GM21529 (cell line): Measurements from ENCODE around the gene TMEM94.

Experiments
- ATAC-seq: cut with Tn5 transposase; IDR thresholded peaks from one replicate; pipeline ENCODE4 v1.9.1; 2021; ENCODE audit not compliant: unreplicated experiment

Gene TMEM94

DNA sequence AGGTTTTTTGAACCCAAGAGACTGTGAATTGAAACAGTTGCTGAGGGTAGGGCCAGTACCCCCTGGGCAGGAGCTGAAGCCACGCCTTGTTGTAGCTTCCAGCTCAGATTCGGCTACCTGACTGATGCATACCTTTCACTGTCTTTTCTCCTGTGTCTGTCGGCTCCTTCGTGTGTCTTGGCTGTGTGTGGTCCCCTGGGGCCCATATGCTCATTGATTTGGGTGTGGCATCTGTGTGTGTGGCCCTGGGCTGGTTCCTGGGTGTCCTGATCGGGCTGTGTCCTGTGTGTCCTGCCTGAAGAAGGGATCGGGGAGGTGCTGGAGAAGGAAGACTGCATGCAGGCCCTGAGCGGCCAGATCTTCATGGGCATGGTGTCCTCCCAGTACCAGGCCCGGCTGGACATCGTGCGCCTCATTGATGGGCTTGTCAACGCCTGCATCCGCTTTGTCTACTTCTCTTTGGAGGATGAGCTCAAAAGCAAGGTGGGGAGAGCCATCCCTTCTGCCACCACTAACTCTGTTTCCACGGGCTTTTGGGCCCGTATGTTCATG lies 38.0 kb downstream of the TMEM94 start:
- no peak for ATAC-seq

DNA sequence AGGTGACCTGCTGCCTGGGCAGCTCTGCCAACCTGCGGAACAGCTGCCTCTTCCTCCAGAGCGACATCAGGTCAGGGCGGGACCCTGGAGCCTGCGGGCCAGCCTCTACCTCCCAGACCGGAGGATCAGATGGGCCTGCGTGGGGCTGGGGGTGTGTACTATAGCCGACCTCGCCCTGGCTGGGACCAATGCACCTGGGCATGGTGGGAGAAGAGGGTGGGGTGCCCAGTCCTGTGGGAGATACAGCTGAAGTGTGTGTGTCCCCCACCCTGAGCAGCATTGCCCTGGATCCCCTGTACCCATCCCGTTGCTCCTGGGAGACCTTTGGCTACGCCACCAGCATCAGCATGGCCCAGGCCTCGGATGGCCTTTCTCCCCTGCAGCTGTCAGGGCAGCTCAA lies 39.6 kb downstream of the TMEM94 start:
- ATAC-seq: no peak

- ATAC-seq: no peak
Observed at GRCh38 chr17:75498039-75498725, 41.7 kb downstream of the TMEM94 start.

DNA sequence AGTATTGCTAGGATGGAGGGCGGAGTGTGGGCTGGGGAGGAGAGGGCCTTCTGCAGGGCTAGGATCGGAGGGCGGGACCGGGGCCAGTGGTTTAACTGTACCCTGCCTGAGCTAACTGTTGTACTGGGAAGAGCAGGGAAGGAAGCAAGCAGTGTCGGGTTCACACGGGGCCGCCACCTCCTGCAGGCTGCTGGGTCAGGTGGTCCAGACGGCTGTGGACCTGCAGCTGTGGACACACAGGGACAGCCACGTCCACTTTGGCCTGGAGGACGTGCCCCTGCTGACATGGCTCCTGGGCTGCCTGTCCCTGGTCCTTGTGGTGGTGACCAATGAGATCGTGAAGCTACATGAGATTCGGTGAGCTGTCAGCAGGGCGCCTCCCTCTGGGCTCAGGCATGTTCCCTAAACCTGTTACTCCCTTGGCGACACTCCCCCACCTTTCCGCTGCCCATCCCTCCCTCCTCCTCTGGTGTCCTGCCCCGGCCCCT lies 42.3 kb downstream of the TMEM94 start:
- no peak for ATAC-seq

DNA sequence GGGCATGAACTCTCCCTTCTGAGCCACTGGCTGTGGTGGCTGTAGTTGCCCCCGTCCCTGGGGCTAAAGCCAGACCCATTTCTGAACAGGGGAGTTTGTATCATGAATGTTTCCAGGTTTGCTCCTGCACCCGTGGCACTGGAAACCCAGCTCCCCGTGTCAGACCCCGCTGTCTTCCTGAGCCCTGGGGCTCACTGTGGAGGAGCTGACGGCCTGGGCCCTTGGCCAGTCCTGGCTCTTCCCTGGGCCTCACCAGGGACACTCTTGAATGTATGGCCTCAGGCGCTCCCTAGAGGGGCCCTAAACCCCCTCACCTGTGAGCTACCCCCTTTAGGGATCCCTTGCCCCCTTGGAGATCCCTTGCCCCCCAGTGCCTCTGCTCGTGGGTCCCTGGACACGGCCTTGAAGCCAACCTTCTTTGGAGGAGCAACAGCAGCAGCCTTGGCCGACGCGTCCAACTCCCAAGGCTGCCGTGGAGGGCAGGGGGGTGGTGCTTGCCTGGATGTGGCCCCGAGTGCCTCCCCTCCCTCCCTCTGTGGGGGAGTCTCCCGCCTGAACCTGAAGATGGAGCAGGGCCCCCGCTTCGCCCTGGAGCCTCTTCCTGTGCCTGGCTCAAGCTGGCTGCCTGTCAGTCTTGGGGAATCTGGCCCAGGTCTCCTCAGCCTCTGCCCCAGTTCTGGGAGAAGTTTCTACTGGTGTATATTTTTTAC lies 43.0 kb downstream of the TMEM94 start:
- ATAC-seq: no peak

DNA sequence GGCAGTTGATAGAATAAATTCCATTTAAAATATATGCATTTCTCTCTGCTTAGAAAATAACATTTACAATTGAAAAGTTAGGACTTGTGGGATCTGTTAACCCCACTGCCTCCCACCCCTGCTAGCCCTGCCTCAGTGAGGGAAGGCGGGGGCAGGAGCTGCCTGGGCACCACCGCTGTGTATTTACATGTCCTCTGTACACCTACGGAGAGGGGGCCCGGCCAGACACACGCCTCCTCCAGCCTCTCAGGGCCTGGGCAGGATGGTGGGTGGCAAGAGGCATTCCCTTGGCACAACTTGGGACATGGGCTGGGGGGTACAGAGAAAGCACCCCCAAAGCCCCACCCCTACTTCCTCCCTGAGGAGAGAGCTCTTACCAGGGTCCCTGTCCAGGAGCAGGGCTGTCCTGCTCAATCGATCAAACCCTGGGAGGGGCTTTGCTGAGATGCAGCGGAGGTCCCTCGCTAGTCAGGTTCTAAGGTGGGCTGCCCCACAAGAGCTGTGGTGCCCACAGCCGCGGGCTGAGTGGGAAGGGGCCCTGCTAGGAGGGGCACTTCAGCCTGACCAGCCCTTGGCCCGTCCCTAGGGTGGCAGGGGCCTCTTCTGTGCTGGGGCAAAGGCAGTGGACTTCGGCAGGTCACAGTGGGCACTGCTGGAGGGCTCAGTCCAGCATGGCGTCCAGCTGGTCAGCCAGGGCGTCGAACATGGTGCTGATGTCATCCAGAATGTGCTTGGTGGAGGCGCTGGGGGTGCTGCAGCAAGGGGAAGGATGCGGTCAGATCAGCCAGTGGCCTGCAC lies 44.2 kb downstream of the TMEM94 start:
- ATAC-seq: no peak

DNA sequence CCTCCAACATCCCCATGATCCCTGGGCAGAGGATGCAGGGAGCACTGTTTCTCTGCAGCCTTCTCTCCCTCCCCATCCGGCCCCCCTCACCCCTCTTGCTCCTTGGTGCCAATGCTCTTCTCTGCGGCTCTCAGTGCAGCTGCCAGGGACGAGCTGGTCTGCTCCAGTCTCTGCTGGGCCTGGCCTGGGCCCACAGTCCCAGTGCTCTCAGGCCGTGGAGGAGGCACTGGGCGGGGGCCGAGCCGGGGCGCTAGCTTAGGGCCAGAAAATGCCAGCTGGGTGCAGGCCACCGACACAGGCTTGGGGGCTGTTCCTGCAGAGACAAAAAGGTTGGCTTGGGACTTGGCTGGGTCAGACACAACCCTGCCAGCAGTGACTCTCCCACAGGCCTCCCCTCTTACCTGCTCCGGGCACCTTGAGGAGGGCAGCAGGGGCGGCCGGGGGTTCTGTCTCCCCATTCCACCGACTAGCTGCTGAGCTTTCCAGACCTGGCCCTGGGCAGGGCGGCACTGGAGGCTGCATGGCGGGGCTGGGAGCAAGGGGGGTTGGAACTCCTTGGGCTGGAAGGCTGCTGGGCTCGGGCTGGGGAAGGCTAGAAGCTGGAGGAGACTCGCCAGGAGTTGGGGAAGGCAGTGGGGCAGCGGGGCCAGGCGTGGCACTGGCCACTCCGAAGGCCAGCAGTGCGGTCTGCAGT lies 45.1 kb downstream of the TMEM94 start:
- no peak for ATAC-seq

- ATAC-seq: no peak
Observed at GRCh38 chr17:75502072-75502720, 45.8 kb downstream of the TMEM94 start.

GRCh38 chr17:75502721-75503329 lies 46.4 kb downstream of the TMEM94 start:
- no peak for ATAC-seq

- no peak for ATAC-seq
Observed at GRCh38 chr17:75503337-75503950, 47.0 kb downstream of the TMEM94 start.

DNA sequence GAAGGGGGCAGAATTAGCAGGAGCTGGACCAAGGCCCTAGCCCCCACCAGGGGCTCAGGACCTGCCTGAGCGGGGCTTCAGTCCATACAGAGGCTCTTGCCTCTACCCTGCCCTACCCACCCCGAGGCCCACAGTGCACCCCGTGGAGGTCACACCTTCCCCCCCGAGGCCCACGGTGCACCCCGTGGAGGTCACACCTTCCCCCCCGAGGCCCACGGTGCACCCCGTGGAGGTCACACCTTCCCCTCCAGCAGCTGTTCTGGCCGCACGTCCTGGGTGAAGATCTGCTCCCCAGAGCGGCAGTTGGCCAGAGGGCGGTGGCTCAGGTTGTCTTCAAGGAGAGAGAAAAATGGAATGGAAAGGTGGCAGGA lies 47.5 kb downstream of the TMEM94 start:
- no peak for ATAC-seq

- ATAC-seq: no peak
Observed at GRCh38 chr17:75504347-75505151, 48.1 kb downstream of the TMEM94 start.

- no peak for ATAC-seq
Observed at GRCh38 chr17:75505152-75505409, 48.6 kb downstream of the TMEM94 start.

DNA sequence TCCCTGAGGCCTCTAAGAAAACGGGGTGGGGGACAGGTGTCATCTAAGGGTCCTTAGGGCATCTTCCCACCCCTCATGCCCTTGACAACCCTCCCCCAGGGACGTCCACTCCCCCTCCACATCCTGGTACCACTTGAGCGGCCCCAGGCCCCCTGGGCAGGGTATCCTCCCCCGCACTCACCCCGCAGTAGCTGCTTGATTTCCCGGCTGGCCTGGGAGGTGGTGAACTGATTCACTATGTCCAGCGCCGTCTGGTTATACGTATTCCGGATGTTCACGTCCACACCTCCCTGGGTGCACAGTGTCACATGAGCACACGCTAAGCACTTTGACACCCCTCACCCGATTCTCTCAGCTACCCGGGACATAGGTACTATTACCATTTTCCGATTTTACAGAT lies 49.2 kb downstream of the TMEM94 start:
- ATAC-seq: no peak

GRCh38 chr17:75506134-75506533 lies 49.7 kb downstream of the TMEM94 start:
- no peak for ATAC-seq

GRCh38 chr17:75506888-75507287 lies 50.5 kb downstream of the TMEM94 start:
- ATAC-seq: no peak

GRCh38 chr17:75507733-75508719 lies 51.6 kb downstream of the TMEM94 start:
- no peak for ATAC-seq

GRCh38 chr17:75508931-75509361 lies 52.5 kb downstream of the TMEM94 start:
- no peak for ATAC-seq
